Measurements from ENCODE around the gene EGR1.

The EGR1 gene

DNA sequence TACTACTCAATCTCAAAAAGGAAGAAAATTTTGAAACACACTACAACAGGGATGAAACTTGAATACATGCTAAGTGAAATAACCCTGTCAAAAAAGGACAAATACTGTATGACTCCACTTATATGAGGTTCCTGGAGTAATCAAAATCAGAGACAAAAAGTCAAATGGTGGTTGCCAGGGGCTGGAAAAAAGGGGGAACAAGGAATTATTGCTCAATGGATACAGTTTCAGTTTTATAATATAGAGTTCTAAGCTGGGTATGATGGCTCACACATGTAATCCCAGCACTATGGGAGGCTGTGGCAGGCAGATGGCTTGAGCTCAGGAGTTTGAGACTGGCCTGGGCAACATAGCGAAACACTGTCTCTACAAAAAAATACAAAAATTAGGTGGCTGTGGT, 48.7 kb downstream of the EGR1 start:
- TF ChIP-seq, protein P1, sequence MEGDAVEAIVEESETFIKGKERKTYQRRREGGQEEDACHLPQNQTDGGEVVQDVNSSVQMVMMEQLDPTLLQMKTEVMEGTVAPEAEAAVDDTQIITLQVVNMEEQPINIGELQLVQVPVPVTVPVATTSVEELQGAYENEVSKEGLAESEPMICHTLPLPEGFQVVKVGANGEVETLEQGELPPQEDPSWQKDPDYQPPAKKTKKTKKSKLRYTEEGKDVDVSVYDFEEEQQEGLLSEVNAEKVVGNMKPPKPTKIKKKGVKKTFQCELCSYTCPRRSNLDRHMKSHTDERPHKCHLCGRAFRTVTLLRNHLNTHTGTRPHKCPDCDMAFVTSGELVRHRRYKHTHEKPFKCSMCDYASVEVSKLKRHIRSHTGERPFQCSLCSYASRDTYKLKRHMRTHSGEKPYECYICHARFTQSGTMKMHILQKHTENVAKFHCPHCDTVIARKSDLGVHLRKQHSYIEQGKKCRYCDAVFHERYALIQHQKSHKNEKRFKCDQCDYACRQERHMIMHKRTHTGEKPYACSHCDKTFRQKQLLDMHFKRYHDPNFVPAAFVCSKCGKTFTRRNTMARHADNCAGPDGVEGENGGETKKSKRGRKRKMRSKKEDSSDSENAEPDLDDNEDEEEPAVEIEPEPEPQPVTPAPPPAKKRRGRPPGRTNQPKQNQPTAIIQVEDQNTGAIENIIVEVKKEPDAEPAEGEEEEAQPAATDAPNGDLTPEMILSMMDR (IDR thresholded peaks at IDR 0.05): no peak

DNA sequence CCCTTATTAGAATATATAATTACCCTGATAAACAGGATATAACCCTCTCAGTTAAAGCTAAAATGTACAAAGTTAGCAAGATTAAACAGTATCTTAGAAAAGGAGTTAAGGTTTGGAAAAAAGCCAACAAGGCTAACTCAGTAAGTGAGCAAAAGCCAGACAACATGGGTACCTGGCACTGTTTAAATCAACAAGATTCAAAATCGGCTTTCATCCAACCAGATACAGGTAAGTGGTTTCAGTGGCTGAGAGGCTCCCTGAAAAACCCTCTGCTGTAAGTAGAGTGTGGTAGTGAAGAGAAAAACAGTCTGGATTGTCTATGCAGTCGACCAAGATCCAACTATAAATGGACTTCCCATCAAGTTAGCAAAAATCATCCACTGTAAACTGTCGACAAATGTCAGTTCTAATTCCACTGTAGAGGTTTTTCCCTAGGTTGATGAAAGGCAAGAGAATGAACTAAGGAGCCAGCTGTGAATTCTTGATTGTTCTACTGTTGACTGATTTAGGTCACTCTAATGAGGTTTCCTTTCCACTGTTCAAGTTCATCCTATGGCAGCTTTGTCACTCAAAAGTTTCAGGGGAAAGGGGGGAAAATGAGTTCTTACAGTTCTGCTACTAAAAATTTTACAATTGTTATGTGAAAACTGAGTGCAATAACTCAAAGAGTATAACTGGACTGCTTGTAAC, 50.4 kb downstream of the EGR1 start:
- TF ChIP-seq, protein P1 (IDR thresholded peaks at IDR 0.05): no peak

DNA sequence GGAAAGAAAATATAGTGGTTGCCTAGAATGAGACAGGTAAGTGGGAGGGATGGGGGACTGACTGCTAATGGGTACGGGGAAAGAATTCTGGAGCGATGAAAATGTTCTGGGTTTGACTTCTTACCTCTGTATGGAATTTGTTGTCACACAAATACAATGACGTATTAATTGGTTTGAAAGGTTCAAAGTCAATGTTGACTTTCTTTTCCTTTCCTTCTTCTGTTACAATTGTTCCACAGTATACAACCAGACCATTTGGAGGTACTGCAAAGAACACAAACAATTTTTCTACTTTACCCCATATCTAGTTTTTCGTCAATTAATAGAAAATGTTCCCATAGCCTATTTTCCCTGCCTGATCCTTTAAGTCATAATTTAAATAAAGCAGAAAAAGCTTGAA, 52.2 kb downstream of the EGR1 start:
- TF ChIP-seq, protein P1 (IDR thresholded peaks at IDR 0.05): no peak
